ENCODE data around the gene NOP53.
"Not testable (repeated sequence)": the region's sequence is repeated elsewhere in the genome, so short reads cannot be mapped to it uniquely, and the experiment has no call there.

- not testable (repeated sequence) for TF ChIP-seq CTCF (IDR thresholded peaks at IDR 0.05; ENCODE audit: insufficient read depth, low read depth, low read length); EZH2 (IDR thresholded peaks at IDR 0.05; ENCODE audit: insufficient read depth, low read length)
Observed at GRCh38 chr19:47728295-47728694, 17.1 kb upstream of the NOP53 start.

Data from astrocyte (in vitro differentiated cells and primary cell).